Choroid plexus epithelial cell (primary cell): Measurements from ENCODE around the gene SPINDOC.
"Not testable (repeated sequence)": the region's sequence is repeated elsewhere in the genome, so short reads cannot be mapped to it uniquely, and the experiment has no call there.

Experiments
- DNase-seq: peaks from one replicate; pipeline ENCODE4 v3.0.0-alpha.2; 2010; ENCODE audit warnings: low read depth
- H3K4me3 ChIP-seq: 2 replicates; pipeline ENCODE4 v1.5.1; 2011; ENCODE audit warnings: low read depth, mild to moderate bottlenecking, control low read depth, low read length, moderate library complexity
- CTCF ChIP-seq: conservative IDR thresholded peaks from 2 replicates; pipeline ENCODE4 v1.5.1; 2011; ENCODE audit warnings: low read depth, mild to moderate bottlenecking, control low read depth, inconsistent platforms, low read length, moderate library complexity

SPINDOC gene

GRCh38 chr11:63791495-63792167 lies 21.6 kb upstream of the SPINDOC start:
- no peak for TF ChIP-seq CTCF
- DNase-seq = no peak
- no peak overlapping the region for H3K4me3 ChIP-seq

GRCh38 chr11:63793161-63793560 lies 20.1 kb upstream of the SPINDOC start:
- DNase-seq = no peak
- no peak overlapping the region for H3K4me3 ChIP-seq
- no peak for TF ChIP-seq CTCF

GRCh38 chr11:63795066-63795465 lies 18.2 kb upstream of the SPINDOC start:
- TF ChIP-seq CTCF = no peak
- no peak for DNase-seq
- no peak overlapping the region for H3K4me3 ChIP-seq

GRCh38 chr11:63800921-63801320 lies 12.3 kb upstream of the SPINDOC start:
- DNase-seq = no peak
- no peak overlapping the region for H3K4me3 ChIP-seq
- TF ChIP-seq CTCF = no peak

- no peak overlapping the region for H3K4me3 ChIP-seq
- peak; percentile 64 for DNase-seq
- TF ChIP-seq CTCF = no peak
Measured at GRCh38 chr11:63802637-63803414, 10.4 kb upstream of the SPINDOC start.

GRCh38 chr11:63804259-63804658 lies 9.0 kb upstream of the SPINDOC start:
- DNase-seq = no peak
- no peak overlapping the region for H3K4me3 ChIP-seq
- no peak for TF ChIP-seq CTCF

- peak; percentile 30 for DNase-seq
- no peak overlapping the region for H3K4me3 ChIP-seq
- TF ChIP-seq CTCF = no peak
Measured at GRCh38 chr11:63805844-63806415, 7.3 kb upstream of the SPINDOC start.

- not testable (repeated sequence) for H3K4me3 ChIP-seq, DNase-seq
Measured at GRCh38 chr11:63810383-63810782, 2.9 kb upstream of the SPINDOC start.
